Measurements from ENCODE around the gene UBR2.

DNA sequence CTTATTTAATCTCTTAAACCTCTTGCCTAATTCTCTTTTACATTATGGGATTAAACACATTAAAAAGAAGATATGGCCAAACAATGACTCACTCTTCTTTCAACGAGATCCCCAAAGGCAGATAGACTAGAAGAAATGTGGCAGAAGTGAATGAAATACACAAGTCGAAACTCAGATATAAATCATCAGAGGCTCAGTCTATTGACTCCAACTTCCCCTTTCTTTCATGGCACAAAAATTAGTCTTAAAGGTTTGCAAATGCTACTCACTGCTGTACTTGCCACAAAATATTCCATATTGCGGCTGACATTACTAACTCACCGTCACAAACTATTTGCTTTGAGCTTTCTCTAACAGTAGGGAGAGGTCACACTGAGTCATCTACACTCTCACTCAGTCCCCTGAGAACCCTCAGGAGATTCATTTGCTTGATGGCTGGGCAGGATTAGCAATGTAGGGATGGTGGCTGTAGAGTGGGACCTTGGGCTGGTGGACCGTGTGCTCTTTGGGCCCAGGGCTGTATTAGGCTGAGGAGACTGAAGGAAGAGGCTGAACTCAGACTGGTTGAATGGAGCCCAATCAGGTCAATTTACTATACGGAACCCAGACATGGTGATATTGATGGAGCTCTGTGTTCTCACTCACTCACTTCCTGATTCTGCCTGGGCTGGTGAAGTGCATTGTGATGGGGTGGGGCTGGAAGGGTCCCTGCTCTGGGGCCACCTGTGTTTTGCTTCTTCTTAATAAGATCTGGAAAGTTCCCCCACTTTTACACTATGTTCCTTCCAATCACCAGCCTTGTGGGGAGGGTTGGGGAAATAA is 42.8 kb upstream of the UBR2 start:
- TF ChIP-seq EP300 (IDR thresholded peaks at IDR 0.05) (no peak), CTCF (IDR thresholded peaks at IDR 0.05) (no peak)

Measured in ovary (tissue), 3 donors.